Activated CD4-positive, alpha-beta T cell treated with anti-CD3 and anti-CD28 coated beads, Interleukin-2, amount 50 U/mL, for 16 hours (primary cell): Measurements from ENCODE around the gene NANOS3.
"Not testable (repeated sequence)": the region's sequence is repeated elsewhere in the genome, so short reads cannot be mapped to it uniquely, and the experiment has no call there.

ENCODE experiments used
- DNase-seq: peaks from one replicate; pipeline ENCODE4 v3.0.0-alpha.2; 2020

Gene NANOS3

DNA sequence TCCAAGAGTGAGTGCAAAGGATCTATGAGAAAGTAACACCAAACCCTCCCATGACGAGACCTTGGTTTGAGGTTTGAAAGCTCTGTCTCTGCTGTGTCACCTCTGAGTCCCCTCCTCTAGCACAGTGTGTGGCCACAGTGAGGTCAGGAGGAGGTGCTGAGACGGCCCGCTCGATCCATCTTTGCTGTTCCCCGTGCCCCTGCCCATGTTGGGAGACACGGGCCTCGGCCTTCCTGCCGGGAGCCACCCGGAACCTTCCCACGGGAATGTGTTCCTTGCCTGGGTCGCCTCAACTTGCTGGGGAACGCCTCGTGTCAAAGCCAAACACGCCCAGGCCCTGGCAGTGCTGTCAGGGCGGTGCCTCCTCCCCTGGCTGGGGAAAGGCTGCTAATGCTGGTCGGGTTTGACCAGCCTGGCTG, 10.1 kb downstream of the NANOS3 start:
- DNase-seq: peak; percentile 34

DNA sequence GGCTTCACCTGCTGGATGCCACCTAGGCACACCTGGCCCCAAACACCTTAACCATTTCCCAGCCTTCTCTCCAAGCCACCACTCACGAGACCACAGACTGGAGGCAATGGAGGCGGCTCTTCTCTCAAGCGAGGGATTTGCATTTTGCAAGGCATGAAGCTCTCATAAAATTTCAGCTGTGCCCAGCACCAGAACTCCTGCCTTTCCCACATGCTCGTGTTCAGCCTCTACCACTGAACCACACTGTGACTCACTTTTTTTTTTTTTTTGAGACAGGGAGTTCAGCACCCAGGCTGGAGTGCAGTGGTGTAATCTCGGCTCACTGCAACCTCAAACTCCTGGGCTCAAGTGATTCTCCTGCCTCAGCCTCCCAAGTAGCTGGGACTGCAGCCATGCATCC, 10.6 kb downstream of the NANOS3 start:
- no peak for DNase-seq

DNA sequence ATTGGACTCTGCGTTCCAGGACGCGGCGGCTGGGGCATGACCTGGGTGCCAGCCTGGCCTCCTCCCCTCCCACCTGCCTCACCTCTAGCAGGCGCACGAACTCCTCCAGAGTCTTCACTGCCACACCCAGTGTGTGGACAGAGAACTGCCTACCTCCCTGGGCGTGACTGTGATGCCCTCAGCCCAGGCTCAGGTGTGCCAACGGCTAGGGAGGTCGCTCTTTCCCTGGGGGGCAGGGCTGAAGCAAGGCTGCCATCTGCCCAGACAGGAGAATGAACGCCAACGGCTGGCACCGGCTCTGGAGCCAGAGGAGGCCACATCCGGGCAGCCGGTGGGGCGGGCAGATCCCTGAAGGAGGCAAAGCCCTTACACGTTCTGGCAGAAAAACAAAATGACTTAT, 11.3 kb downstream of the NANOS3 start:
- DNase-seq: no peak

DNA sequence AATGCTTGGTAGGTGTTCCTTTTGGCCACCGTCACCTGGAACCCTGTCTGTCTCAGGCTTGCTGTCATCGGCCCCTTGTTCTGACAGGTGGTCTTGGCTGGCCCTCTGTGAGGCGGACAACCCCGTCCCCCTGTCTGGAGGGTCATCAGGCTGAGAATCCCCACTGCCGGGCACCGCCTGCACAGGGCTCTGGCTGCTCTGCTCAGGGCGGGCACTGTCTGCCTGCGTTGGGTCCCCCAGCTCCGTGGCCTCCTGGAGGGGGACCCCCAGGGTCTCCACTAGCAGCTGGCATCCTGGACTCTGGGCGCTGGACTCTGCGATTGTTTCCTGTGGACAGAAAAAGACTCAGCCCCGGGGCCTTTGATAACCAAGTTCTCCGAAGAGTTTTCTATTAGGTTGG, 13.2 kb downstream of the NANOS3 start:
- DNase-seq: no peak

DNA sequence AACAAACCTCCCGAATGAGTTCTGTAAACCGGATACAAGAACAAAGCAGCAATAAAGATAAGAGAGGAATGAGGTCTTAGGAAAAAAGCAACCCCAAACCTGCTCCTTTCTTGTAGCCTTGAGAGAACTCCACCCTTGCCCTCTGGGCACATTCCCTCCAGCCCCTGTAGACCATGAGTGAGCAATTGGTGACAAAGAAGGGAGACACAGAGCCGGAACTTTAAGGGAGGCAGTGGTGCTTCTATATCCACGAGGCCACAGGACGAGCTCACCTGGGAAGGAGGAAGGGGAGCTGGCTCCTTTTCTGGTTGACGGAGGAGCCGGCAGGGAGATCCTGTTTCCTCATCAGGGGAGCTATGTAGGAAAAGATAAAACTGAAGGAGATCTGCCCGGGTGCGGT, 15.9 kb downstream of the NANOS3 start:
- no peak for DNase-seq

DNA sequence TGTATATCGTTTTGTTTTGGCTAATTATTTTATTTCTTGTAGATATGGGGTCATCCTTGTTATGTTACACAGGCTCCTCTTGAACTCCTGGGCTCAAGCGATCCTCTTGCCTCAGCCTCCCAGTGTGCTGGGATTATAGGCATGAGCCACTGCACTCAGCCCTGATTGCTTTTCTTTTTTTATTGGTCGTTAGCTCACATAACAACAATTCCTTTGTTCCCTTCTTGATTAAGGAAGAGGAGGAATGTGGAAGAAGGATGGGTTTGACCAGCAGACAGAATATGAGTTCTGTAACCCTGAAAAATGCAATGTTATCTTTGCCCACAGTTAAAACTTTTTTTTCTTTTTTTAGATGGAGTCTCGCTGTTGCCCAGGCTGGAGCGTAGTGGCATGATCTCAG, 17.6 kb downstream of the NANOS3 start:
- no peak for DNase-seq

DNA sequence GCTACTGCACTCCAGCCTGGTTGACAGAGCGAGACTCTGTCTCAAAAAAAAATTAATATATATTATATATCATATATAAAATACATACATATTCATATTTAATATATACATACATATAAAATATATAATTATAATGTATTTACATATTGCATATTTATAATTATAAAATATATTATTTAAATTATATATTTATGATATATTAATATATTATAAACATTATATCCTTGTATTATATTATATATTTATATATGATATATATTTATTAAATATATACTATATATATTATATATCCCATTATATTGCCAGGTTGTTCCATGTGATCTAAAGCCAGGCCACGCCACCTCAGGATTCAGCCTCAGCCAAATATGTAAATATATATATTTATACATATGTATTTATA, 19.3 kb downstream of the NANOS3 start:
- DNase-seq: no peak

DNA sequence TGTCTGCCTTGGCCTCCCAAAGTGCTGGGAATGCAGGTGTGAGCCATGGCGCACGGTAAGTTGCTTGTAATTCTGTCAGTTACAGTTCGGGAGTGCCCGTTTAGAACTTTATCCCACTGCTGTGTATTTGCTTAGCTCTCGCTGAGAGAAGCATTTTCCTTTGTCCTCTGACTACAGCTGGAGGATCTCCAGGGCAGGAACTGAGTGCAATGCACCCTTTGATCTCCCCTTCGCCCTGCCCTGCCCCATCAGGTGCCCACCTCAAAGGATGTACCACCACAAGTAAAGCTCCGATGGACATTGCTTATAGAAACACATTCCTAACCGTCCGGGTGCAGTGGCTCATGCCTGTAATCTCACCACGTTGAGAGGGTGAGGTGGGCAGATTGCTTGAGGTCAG, 22.5 kb downstream of the NANOS3 start:
- DNase-seq: no peak

DNA sequence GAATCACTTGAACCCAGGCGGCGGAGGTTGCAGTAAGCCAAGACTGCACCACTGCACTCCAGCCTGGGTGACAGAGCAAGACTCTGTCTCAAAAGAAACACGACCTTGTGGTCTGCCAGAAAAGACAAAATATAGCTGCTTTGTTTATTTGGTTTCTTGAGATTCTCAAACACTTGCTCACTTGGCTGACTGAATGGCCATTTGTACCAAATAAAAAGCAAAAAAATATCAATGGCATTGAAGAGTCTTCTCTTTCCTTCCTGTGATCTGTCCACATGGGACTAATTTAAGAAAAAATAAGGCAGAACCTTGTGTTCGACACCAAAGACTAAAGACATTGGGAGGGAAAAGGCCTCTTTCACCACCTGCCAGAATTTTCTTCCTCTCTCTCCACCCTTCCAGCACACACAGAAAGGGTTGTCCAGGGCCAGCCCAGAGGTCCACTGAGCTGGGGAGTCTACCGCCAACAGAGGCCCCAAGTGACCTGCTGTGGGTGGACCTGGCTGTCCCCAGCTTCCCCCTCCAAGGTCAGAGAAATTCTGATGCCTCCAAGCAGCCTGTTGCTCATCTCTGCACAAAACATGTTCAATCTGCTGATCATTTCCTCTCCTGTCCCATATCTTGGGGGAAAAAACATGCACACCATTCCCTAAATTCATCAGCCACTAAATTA, 23.1 kb downstream of the NANOS3 start:
- DNase-seq: no peak

DNA sequence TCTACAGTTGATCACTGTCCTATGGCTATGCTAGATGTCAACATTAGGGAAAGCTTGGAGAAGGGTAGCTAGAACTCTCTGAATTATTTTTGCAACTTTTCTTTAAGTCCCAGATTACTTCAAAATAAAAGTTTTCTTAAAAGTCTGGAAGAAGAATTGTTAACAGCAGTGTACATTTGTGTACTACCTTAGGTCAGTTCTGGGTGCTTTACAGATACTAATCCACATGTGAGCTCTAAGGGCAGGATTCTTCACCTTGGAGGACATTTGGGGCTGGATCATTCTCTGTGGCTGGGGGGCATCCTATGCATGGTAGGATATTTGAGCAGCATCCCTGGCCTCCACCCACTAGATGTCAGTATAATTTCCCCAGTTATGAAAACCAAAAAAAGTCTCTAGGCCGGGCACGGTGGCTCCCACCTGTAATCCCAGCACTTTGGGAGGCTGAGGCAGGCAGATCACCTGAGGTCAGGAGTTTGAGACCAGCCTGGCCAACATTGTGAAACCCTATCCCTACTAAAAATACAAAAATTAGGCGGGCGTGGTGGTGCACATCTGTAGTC, 26.1 kb downstream of the NANOS3 start:
- peak; percentile 56 for DNase-seq

DNA sequence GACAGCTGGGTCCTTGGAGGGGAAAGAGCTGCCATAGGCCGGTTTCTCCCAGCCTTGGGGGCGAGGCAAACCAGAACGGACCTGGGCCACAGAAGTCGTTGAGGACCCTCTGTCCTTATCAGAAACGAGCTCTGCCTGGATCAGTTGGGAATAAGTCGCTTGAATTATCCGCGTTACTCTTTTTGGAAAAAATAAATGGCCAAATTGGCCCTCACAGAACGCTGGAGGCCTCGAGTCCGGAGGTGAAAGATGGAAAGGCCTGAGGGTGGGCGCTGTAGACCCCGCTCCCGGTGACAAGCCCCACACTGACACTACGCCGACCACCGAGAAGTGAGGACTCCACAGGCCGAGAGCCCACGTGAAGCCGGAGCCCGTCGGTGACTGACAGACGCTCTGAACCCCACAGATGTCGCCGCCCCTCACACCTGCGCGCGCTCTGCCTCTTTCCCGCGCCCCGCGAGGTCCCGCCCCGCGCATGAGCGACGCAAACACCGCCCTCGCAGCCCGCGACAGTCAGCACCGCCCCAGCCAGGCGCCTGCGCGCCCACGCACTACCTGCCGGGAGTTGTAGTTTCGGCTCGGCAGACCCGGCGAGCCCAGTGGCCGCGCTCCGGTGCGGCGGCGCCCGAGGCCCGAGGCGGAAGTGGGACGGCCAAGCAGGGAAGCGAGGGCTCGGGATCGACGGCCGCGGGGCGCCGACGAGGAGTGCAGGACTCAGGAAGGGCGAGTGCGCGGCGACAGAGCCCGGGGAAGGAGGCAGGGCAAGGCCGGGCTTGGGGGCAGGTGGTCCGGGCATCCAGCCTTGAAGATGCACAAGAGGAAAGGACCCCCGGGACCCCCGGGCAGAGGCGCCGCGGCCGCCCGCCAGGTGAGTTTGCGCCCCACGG, 28.9 kb downstream of the NANOS3 start, which contains the start of the genes BRME1 and CC2D1A:
BRME1 (minus strand) TSS at position 484 of the 887 bp plus-strand sequence. CDS start 1,225 bp downstream, outside the sequence.
CC2D1A (plus strand) TSS at position 568 of the 887 bp plus-strand sequence; CDS start at position 809, 241 bp downstream.
- peak; percentile 97 for DNase-seq

DNA sequence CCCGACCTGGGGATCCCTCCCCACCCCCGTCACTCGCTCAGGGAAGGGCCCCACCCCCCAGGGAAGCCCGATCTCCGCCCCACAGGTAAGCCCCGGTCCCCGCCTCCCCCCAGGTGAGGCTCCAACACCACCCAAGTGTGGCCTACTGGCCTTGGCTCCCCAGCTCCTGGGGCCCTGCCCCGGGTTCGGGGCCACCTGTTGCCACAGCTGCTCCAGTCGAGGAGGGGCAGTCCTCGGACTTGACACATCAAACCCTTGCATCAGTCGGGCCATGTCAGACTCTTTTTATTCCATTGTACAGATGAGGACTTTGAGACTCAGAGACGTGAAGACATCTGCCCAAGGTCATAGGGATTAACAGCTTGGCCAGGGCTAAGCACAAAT, 29.6 kb downstream of the NANOS3 start:
- no peak for DNase-seq

DNA sequence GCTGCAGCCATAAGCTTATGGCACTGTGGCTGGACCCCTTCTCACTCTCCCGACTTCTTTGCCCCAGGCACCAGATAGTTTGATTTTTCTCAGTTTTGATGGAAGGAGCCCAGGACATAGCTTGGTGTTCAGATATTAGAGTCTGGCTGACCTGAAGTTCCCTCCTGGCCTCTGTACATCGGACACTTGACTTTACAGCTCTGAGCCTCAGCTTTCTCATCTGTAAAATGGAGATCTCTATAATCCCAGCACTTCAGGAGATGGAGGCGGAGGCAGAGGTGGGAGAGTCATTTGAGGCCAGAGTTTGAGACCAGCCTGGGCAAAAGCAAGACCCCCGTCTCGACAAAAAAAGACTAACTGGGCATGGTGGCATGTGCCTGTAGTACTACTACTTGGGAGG, 30.0 kb downstream of the NANOS3 start:
- no peak for DNase-seq

DNA sequence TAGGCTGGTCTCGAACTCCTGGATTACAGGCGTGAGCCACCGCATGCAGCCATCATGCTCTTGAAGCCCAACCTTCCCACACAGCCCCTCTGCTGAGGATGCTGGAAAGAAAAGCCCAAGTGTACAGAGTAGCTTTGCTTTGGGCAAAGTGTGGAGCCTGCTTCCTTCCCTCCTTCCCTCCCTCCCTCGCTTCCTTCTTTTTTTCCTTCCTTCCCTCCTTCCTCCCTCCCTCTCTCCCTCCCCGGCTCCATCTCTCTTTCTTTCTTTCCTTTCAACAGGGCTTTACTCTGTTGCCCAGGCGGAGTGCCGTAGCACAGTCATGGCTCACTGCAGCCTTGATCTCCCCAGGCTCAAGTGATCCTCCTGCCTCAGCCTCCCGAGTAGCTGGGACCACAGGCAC, 31.7 kb downstream of the NANOS3 start:
- no peak for DNase-seq

DNA sequence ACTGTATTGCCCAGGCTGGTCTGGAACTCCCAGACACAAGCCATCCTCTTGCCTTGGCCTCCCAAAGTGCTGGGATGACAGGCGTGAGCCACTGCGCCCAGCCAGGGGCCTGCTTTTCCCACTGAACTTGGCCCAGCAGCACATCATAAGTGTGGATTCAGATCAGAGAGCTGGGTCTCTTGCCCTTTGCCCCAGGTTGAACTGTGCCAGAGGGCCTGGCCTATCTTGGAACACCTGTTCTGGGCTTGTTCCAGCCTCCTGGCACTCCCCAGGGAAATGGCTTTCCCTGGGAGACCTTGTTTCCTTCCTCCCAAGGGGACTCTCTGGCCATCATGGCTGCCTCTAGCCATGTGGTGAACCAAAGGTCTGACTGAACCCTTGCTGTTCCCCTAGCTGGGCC, 32.5 kb downstream of the NANOS3 start:
- DNase-seq: no peak

DNA sequence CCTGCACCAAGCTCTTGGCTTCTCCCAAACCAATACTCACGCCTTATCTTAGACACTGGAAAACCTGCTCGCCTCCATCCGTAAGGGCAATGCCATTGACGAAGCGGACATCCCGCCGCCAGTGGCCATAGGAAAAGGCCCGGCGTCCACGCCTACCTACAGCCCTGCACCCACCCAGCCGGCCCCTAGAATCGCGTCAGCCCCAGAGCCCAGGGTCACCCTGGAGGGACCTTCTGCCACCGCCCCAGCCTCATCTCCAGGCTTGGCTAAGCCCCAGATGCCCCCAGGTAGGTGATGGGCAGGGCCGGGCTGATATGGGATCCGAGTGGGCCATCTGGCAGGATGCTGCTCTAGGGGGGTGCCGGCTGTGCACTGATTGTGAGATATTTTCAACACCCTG, 36.4 kb downstream of the NANOS3 start:
- no peak for DNase-seq

DNA sequence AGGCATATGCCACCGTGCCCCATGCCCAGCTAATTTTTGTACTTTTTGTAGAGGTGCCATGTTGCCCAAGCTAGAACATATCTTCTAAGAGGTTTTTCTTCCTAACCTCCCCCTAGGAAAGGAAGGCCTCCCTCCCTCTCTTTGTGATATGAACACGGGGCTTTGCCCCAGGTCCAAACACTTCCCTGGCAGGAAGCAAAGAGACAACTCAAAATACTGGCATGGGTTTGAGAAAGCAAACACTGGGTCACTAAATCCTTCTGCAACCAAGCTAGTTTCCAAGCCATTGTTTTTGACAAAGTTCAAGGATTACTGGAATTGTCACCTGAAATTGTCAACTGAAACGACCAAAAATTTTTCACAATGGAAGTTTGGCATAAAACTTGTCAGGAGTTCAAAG, 37.8 kb downstream of the NANOS3 start:
- no peak for DNase-seq

DNA sequence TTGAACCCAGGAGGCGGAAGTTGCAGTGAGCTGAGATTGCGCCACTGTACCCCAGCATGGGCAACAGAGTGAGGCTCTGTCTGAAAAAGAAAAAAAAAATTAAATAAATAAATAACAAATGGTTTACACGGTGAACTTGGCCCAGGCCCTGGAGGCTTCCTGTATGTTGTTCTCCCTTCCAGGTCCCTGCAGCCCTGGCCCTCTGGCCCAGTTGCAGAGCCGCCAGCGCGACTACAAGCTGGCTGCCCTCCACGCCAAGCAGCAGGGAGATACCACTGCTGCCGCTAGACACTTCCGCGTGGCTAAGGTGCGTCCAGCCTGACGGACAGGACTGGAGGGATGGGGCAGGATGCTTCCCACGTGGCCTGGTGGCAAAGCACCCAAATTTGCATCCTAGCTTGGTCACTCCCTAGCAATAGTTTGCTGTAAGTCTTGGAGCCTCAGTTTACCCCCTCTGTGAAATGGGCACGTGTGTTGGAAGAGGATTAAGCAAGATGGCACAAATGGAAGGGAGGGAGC, 41.0 kb downstream of the NANOS3 start:
- DNase-seq: no peak

DNA sequence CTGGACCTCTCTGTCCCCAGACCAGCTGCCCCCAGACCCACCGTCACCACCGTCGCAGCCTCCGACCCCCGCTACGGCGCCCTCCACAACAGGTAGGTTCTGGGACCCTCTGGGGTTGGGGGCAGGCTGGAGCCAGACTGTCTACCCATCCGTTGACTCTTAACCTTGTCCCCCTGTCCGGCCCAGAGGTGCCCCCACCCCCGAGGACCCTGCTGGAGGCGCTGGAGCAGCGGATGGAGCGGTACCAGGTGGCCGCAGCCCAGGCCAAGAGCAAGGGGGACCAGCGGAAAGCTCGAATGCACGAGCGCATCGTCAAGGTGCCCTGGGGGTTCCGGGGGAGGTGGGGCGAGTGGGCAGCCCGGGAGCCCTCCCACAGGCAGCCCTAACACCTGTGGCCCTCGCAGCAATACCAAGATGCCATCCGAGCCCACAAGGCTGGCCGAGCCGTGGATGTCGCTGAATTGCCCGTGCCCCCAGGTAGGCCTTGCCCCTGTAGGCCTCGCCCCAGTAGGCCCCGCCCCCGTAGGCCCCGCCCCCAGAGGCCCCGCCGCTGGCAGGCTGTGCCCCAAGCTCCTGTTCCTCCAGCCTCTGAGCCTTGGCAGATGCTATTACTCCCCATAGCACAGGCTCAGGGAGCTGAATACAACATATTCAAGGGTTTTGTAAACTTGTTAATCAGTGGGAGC, 41.9 kb downstream of the NANOS3 start:
- no peak for DNase-seq

DNA sequence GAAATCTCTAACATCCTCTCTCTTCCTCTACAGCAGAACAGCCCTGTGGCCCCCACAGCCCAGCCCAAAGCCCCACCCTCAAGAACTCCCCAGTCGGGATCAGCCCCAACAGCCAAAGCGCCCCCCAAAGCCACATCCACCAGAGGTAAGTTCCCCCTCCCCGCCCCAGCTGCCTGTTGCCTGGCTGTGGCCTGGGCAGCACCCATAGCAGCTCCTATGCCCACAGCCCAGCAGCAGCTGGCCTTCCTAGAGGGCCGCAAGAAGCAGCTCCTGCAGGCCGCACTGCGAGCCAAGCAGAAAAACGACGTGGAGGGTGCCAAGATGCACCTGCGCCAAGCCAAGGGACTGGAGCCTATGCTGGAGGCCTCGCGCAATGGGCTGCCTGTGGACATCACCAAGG, 43.6 kb downstream of the NANOS3 start:
- DNase-seq: no peak

DNA sequence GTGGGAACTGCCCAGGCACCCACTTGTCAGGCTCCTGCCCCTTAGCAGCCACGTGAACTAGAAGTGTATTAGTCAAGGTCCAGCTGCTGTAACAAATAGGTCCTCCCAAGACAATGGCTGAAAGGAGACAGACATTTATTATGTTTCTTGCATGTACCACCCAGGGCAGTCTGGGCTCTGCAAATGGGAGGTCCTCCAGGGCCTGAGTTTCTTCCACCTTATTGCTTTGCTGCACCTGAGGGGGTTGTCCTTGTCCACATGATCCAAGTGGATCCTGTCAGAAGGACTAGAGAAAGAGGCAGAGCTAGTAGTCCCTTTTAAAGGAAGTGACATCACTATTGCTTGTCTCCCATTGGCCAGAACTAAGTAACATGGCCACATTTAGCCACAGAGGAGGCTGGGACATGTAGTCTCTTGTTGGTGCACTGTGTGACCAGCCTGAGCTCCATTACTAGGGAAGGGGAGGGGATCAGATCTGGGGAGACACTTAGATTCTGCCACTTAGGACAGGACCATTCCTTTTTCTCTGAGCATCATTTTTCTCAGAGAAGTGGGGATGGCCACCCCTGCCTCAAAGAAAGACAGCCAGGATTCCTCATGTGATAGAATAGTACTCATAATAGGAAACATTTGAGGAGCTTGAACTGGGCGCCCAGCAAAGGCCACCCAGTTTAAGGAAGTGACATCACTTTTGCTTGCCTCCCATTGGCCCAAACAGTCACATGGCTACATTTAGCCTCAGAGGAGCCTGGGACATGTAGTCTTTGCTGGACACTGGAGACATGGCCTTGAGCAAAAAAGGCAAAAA, 44.2 kb downstream of the NANOS3 start:
- DNase-seq: peak; percentile 72

DNA sequence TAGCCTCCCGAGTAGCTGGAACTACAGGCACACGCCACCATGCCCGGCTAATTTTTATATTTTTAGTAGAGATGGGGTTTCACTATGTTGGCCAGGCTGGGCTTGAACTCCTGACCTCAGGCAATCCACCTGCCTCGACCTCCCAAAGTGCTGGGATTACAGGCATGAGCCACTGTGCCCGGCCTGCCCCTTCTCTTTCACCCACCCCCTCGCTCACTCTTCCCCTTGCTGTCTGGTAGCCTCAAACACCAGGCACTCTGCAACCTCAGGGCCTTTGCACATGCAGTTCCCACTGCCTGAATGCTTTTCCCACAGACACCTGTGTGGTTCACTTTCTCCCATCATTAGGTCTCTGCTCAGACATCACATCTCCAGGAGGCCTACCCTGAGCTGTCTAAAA, 45.2 kb downstream of the NANOS3 start:
- not testable (repeated sequence) for DNase-seq
